GM19025 (cell line): ENCODE results near the gene CSNK1A1L.

Experiments
- ATAC-seq: cut with Tn5 transposase; IDR thresholded peaks from one replicate; pipeline ENCODE4 v1.9.1; 2021; ENCODE audit warnings: mild to moderate bottlenecking, low read depth, moderate library complexity; ENCODE audit not compliant: unreplicated experiment

Gene CSNK1A1L

GRCh38 chr13:37107868-37108267 lies 2.4 kb upstream of the CSNK1A1L start:
- ATAC-seq = no peak

- ATAC-seq = no peak
Observed at GRCh38 chr13:37107456-37107855, 2.0 kb upstream of the CSNK1A1L start.

- no peak for ATAC-seq
Observed at GRCh38 chr13:37106642-37107041, 1.2 kb upstream of the CSNK1A1L start.

GRCh38 chr13:37102896-37103295 lies 2.6 kb downstream of the CSNK1A1L start:
- ATAC-seq = no peak

- no peak for ATAC-seq
Observed at GRCh38 chr13:37101201-37101600, 4.3 kb downstream of the CSNK1A1L start.

- no peak for ATAC-seq
Observed at GRCh38 chr13:37100731-37101130, 4.7 kb downstream of the CSNK1A1L start.

- no peak for ATAC-seq
Observed at GRCh38 chr13:37097076-37097475, 8.4 kb downstream of the CSNK1A1L start.

GRCh38 chr13:37094840-37095239 lies 10.6 kb downstream of the CSNK1A1L start:
- ATAC-seq = no peak

GRCh38 chr13:37094099-37094498 lies 11.4 kb downstream of the CSNK1A1L start:
- ATAC-seq = no peak

- ATAC-seq = no peak
Observed at GRCh38 chr13:37091835-37092234, 13.6 kb downstream of the CSNK1A1L start.

GRCh38 chr13:37090912-37091311 lies 14.6 kb downstream of the CSNK1A1L start:
- ATAC-seq = no peak

- ATAC-seq = no peak
Observed at GRCh38 chr13:37089495-37089894, 16.0 kb downstream of the CSNK1A1L start.

GRCh38 chr13:37087486-37087885 lies 18.0 kb downstream of the CSNK1A1L start:
- ATAC-seq = no peak

- no peak for ATAC-seq
Observed at GRCh38 chr13:37085606-37086005, 19.9 kb downstream of the CSNK1A1L start.

- ATAC-seq = no peak
Observed at GRCh38 chr13:37076818-37077217, 28.6 kb downstream of the CSNK1A1L start.

- ATAC-seq = no peak
Observed at GRCh38 chr13:37075164-37075563, 30.3 kb downstream of the CSNK1A1L start.

- ATAC-seq = no peak
Observed at GRCh38 chr13:37074703-37075102, 30.8 kb downstream of the CSNK1A1L start.

- ATAC-seq = no peak
Observed at GRCh38 chr13:37072024-37072423, 33.4 kb downstream of the CSNK1A1L start.

- ATAC-seq = no peak
Observed at GRCh38 chr13:37070956-37071355, 34.5 kb downstream of the CSNK1A1L start.

GRCh38 chr13:37070145-37070695 lies 35.2 kb downstream of the CSNK1A1L start:
- ATAC-seq = no peak

GRCh38 chr13:37069597-37070103 lies 35.8 kb downstream of the CSNK1A1L start:
- no peak for ATAC-seq

- no peak for ATAC-seq
Observed at GRCh38 chr13:37068962-37069361, 36.5 kb downstream of the CSNK1A1L start.

GRCh38 chr13:37067874-37068273 lies 37.6 kb downstream of the CSNK1A1L start:
- ATAC-seq = peak; percentile 48
